Measurements from ENCODE around the gene VGF.
A peak's percentile ranks its signal among the peaks of the same experiment; 100 is the strongest.

Gene VGF

GRCh38 chr7:101165958-101166647 lies 734 bp upstream of the VGF start:
- no peak for DNase-seq

- no peak for DNase-seq
These were observed 1.1 kb downstream of the VGF start for GRCh38 chr7:101164071-101164840.

- DNase-seq = peak in 1 of 5 experiments; percentile 48
These were observed 1.9 kb downstream of the VGF start for GRCh38 chr7:101163279-101164070.

- DNase-seq = peak in 1 of 5 experiments; percentile 29
These were observed 2.7 kb downstream of the VGF start for GRCh38 chr7:101162551-101163278.

- no peak for DNase-seq
These were observed 3.5 kb downstream of the VGF start for GRCh38 chr7:101161692-101162471.

- DNase-seq = no peak
These were observed 4.5 kb downstream of the VGF start for GRCh38 chr7:101160910-101161309.

- DNase-seq = no peak
These were observed 5.4 kb downstream of the VGF start for GRCh38 chr7:101159696-101160674.

- DNase-seq = no peak
These were observed 8.3 kb downstream of the VGF start for GRCh38 chr7:101156866-101157589.

GRCh38 chr7:101156277-101156676 lies 9.1 kb downstream of the VGF start:
- DNase-seq = no peak

- DNase-seq = no peak
These were observed 10.1 kb downstream of the VGF start for GRCh38 chr7:101155303-101155702.

GRCh38 chr7:101154693-101155102 lies 10.7 kb downstream of the VGF start:
- DNase-seq = no peak

- DNase-seq = peak; percentile 77 to 97 (median 84)
These were observed 11.2 kb downstream of the VGF start, which contains the start of gene AP1S1 for GRCh38 chr7:101153969-101154692. TSS of gene AP1S1 (plus strand) at chr7:101154476. CDS start at chr7:101154515, 39 bp downstream.

GRCh38 chr7:101151908-101152651 lies 13.3 kb downstream of the VGF start:
- DNase-seq = no peak

GRCh38 chr7:101140746-101141382 lies 24.5 kb downstream of the VGF start:
- no peak for DNase-seq

- no peak for DNase-seq
These were observed 25.1 kb downstream of the VGF start for GRCh38 chr7:101140339-101140699.

- peak in 4 of 5 experiments; percentile 53 to 86 (median 74) for DNase-seq
These were observed 27.0 kb downstream of the VGF start for GRCh38 chr7:101138213-101138870.

GRCh38 chr7:101137651-101138212 lies 27.6 kb downstream of the VGF start:
- no peak for DNase-seq
